IMR-90 (cell line): ENCODE measurements around the gene NKTR. TPM values are rescaled to one million over a fixed set of nuclear protein-coding genes. Genes with fewer than 3 reads are reported as not detected.

Experiments
- ATAC-seq: fragments of 200-7000 bp; cut with Tn5 transposase; 2 replicates; pipeline ENCODE4 v1.9.1; 2020; ENCODE audit warnings: low read depth, mild to moderate bottlenecking, moderate library complexity
- BruUV-seq: library from RNA; stranded (reverse); fragments of 400-500 nt; replicated peaks from 2 replicates; lab custom pipeline; 2021; lab: Mats Ljungman, UMichigan
- CTCF ChIA-PET: fragments of 300-600 bp; formaldehyde crosslinking; extraction: SDS; loops from one replicate; lab custom pipeline; 2021; ENCODE audit warnings: antibody characterized with exemption; lab: Yijun Ruan, JAX
- POLR2A ChIA-PET: fragments of 300-600 bp; sonication (Branson Sonifier 250); formaldehyde crosslinking; loops from one replicate; lab custom pipeline; 2022; ENCODE audit warnings: antibody characterized with exemption; ENCODE audit not compliant: unreplicated experiment; lab: Charles Lee
- DNase-seq: peaks from one replicate; pipeline ENCODE4 v3.0.0; 2013
- H2AFZ ChIP-seq: replicated peaks from 2 replicates; pipeline ENCODE3; 2013; ENCODE audit warnings: low read length, mild to moderate bottlenecking; ENCODE audit not compliant: poor library complexity
- H2AK5ac ChIP-seq: 2 replicates; pipeline ENCODE4 v1.6.1; 2013; ENCODE audit warnings: low read depth, low read length, inconsistent platforms
- H2AK9ac ChIP-seq: replicated peaks from 2 replicates; pipeline ENCODE3; 2013; ENCODE audit warnings: mild to moderate bottlenecking, low read depth, low read length, moderate library complexity; ENCODE audit not compliant: poor library complexity
- H2BK120ac ChIP-seq: 2 replicates; pipeline ENCODE4 v1.6.1; 2013; ENCODE audit warnings: low read depth, low read length, inconsistent platforms
- H2BK15ac ChIP-seq: 3 replicates; pipeline ENCODE4 v1.6.1; 2013; ENCODE audit warnings: low read depth, low read length, inconsistent platforms
- H2BK20ac ChIP-seq: 2 replicates; pipeline ENCODE4 v1.6.1; 2013; ENCODE audit warnings: low read depth, mild to moderate bottlenecking, inconsistent platforms, low read length, moderate library complexity
- H2BK5ac ChIP-seq: 2 replicates; pipeline ENCODE4 v1.6.1; 2013; ENCODE audit warnings: mild to moderate bottlenecking, low read depth, low read length, inconsistent platforms; ENCODE audit not compliant: poor library complexity, severe bottlenecking
- H3K14ac ChIP-seq: replicated peaks from 2 replicates; pipeline ENCODE4 v1.6.1; 2013; ENCODE audit warnings: low read depth, low read length, inconsistent platforms
- H3K18ac ChIP-seq: 2 replicates; pipeline ENCODE4 v1.6.1; 2013; ENCODE audit warnings: low read depth, low read length, control low read depth
- H3K23ac ChIP-seq: 2 replicates; pipeline ENCODE4 v1.6.1; 2013; ENCODE audit warnings: low read depth, low read length, inconsistent platforms
- H3K27ac ChIP-seq: 2 replicates; pipeline ENCODE4 v1.5.1; 2013; ENCODE audit warnings: mild to moderate bottlenecking, control low read depth, low read length; ENCODE audit not compliant: insufficient read depth
- H3K27me3 ChIP-seq: 2 replicates; pipeline ENCODE4 v1.6.1; 2013; ENCODE audit warnings: low read length; ENCODE audit not compliant: control insufficient read depth, insufficient read depth
- H3K36me3 ChIP-seq: 2 replicates; pipeline ENCODE4 v1.6.1; 2013; ENCODE audit warnings: low read length, mixed read lengths; ENCODE audit not compliant: control insufficient read depth, insufficient read depth
- H3K4ac ChIP-seq: 2 replicates; pipeline ENCODE4 v1.6.1; 2013; ENCODE audit warnings: low read depth, low read length, inconsistent platforms
- H3K4me1 ChIP-seq: 2 replicates; pipeline ENCODE4 v1.6.1; 2013; ENCODE audit warnings: low read length, mixed read lengths; ENCODE audit not compliant: control insufficient read depth, insufficient read depth
- H3K4me2 ChIP-seq: 2 replicates; pipeline ENCODE4 v1.6.1; 2013; ENCODE audit warnings: low read depth, mild to moderate bottlenecking, control low read depth, low read length, moderate library complexity
- H3K4me3 ChIP-seq: 2 replicates; pipeline ENCODE4 v1.5.1; 2013; ENCODE audit warnings: low read depth, mild to moderate bottlenecking, control low read depth, low read length, moderate library complexity; ENCODE audit not compliant: insufficient read depth
- H3K56ac ChIP-seq: 2 replicates; pipeline ENCODE4 v1.6.1; 2013; ENCODE audit warnings: low read length, inconsistent platforms; ENCODE audit not compliant: insufficient read depth; ENCODE audit errors: extremely low read depth
- H3K79me1 ChIP-seq, 2 experiments: 2 replicates each; pipeline ENCODE4 v1.6.1; 2013; ENCODE audit warnings: low read length in 2 of 2, inconsistent platforms in 1 of 2, low read depth in 1 of 2
- H3K9ac ChIP-seq: 2 replicates; pipeline ENCODE4 v1.6.1; 2013; ENCODE audit warnings: low read depth, low read length, control low read depth
- H3K9me1 ChIP-seq: 2 replicates; pipeline ENCODE4 v1.6.1; 2013; ENCODE audit warnings: low read length, inconsistent platforms; ENCODE audit not compliant: insufficient read depth
- H3K9me3 ChIP-seq: 2 replicates; pipeline ENCODE4 v1.6.1; 2013; ENCODE audit warnings: low read length; ENCODE audit not compliant: control insufficient read depth, insufficient read depth
- H4K20me1 ChIP-seq: 2 replicates; pipeline ENCODE4 v1.6.1; 2013; ENCODE audit warnings: low read length, inconsistent platforms; ENCODE audit not compliant: insufficient read depth
- H4K5ac ChIP-seq: 2 replicates; pipeline ENCODE4 v1.6.1; 2013; ENCODE audit warnings: mild to moderate bottlenecking, low read depth, low read length, control low read depth
- H4K8ac ChIP-seq, 2 experiments: 2 replicates each; pipeline ENCODE4 v1.6.1; 2013; ENCODE audit warnings: low read depth in 2 of 2, low read length in 2 of 2, control low read depth in 1 of 2, inconsistent platforms in 1 of 2
- H4K91ac ChIP-seq: 2 replicates; pipeline ENCODE4 v1.6.1; 2013; ENCODE audit warnings: low read depth, low read length, inconsistent platforms; ENCODE audit not compliant: insufficient read depth
- BHLHE40 ChIP-seq: fragments of 150-350 bp; IDR thresholded peaks from 2 replicates; pipeline ENCODE4 v1.6.1; 2016; ENCODE audit warnings: mild to moderate bottlenecking, low read depth, low read length
- CEBPB ChIP-seq: IDR thresholded peaks from 2 replicates; pipeline ENCODE4 v1.6.1; 2012; ENCODE audit warnings: low read depth, low read length, improper control_type of control experiment
- ELK1 ChIP-seq: fragments of 150-350 bp; IDR thresholded peaks from 2 replicates; pipeline ENCODE4 v1.6.1; 2016; ENCODE audit warnings: low read depth, mild to moderate bottlenecking, low read length, moderate library complexity, borderline replicate concordance
- FOS ChIP-seq: fragments of 150-350 bp; IDR thresholded peaks from 2 replicates; pipeline ENCODE4 v1.6.1; 2016; ENCODE audit warnings: low read depth, low read length
- MAFK ChIP-seq: IDR thresholded peaks from 2 replicates; pipeline ENCODE4 v1.6.1; 2012; ENCODE audit warnings: low read depth, low read length, improper control_type of control experiment
- MAZ ChIP-seq: IDR thresholded peaks from 2 replicates; pipeline ENCODE4 v1.6.1; 2012; ENCODE audit warnings: low read depth, mild to moderate bottlenecking, low read length, improper control_type of control experiment, moderate library complexity, borderline replicate concordance
- MXI1 ChIP-seq: IDR thresholded peaks from 2 replicates; pipeline ENCODE4 v1.6.1; 2012; ENCODE audit warnings: low read depth, mild to moderate bottlenecking, low read length, moderate library complexity, borderline replicate concordance
- NFE2L2 ChIP-seq: fragments of 150-350 bp; IDR thresholded peaks from 2 replicates; pipeline ENCODE4 v1.6.1; 2016; ENCODE audit warnings: low read depth, mild to moderate bottlenecking, low read length
- POLR2A ChIP-seq: IDR thresholded peaks from 2 replicates; pipeline ENCODE4 v1.6.1; 2012; ENCODE audit warnings: mild to moderate bottlenecking, low read depth, low read length
- RAD21 ChIP-seq: IDR thresholded peaks from 2 replicates; pipeline ENCODE4 v1.6.1; 2012; ENCODE audit warnings: low read length, improper control_type of control experiment
- RCOR1 ChIP-seq: IDR thresholded peaks from 2 replicates; pipeline ENCODE4 v1.6.1; 2012; ENCODE audit warnings: mild to moderate bottlenecking, low read length, improper control_type of control experiment; ENCODE audit not compliant: insufficient replicate concordance
- RFX5 ChIP-seq: IDR thresholded peaks from 2 replicates; pipeline ENCODE4 v1.8.0; 2012; ENCODE audit warnings: low read depth, mild to moderate bottlenecking, low read length, moderate library complexity
- SMC3 ChIP-seq: fragments of 150-350 bp; IDR thresholded peaks from 2 replicates; pipeline ENCODE4 v1.6.1; 2016; ENCODE audit warnings: low read depth, mild to moderate bottlenecking, antibody characterized with exemption, low read length, moderate library complexity
- USF2 ChIP-seq: fragments of 150-350 bp; IDR thresholded peaks from 2 replicates; pipeline ENCODE4 v1.6.1; 2017; ENCODE audit warnings: mild to moderate bottlenecking, antibody characterized with exemption, low read length, low read depth
- WGBS, 2 experiments: methylation state at CpG; one replicate each; pipeline versions ENCODE4 v1.1.5 to v1.1.7; 2013; ENCODE audit warnings: missing lambda C conversion rate in 2 of 2; ENCODE audit not compliant: insufficient read length in 1 of 2; ENCODE audit errors: extremely low coverage in 2 of 2; 5-methylcytosine and 5-hydroxymethylcytosine counted together
- dilution Hi-C: fragments of 300-500 bp; cut with HindIII; formaldehyde crosslinking; loops from one replicate; pipeline ENCODE4 v1.14.3; 2018; ENCODE audit warnings: low sequenced_read_pairs; ENCODE audit not compliant: unreplicated experiment
- in situ Hi-C: fragments of 300-500 bp; cut with MboI; formaldehyde crosslinking; loops from 3 replicates; pipeline ENCODE4 v1.14.3; 2019; ENCODE audit warnings: low sequenced_read_pairs, inconsistent platforms, mixed read lengths
- intact Hi-C: fragments of 100-400 bp; cut with micrococcal nuclease; formaldehyde crosslinking; loops from 2 replicates; pipeline ENCODE4 v1.10.0; 2022
- polyA plus RNA-seq, 3 experiments: library from polyadenylated mRNA; depleted of rRNA; stranded (reverse); fragments of >200 nt; gene quantifications; 2 replicates each; pipeline ENCODE4 v1.2.3, GENCODE V29; 2012; ENCODE audit warnings: low replicate concordance in 1 of 3
- total RNA-seq: library from RNA; depleted of rRNA; stranded (reverse); fragments of >200 nt; gene quantifications from 2 replicates; pipeline ENCODE4 v1.2.3, GENCODE V29; 2012

The NKTR gene
- total and polyA plus RNA-seq, 2 of the 4 experiments (the other 2 are of a cell fraction): 24.0 to 30.7 TPM

- no TSS peak for BruUV-seq
- H3K4me3 ChIP-seq: no peak overlapping the region
- in situ Hi-C loops (no loop called here), dilution Hi-C loops (no loop called here), intact Hi-C loops (no loop called here)
- no peak overlapping the region for H4K8ac ChIP-seq
- no peak overlapping the region for H2BK15ac ChIP-seq
- no peaks in the 10 kb centered on the region for H3K79me1 ChIP-seq
- H2AK9ac ChIP-seq: no peak overlapping the region
- H2BK20ac ChIP-seq: no peak overlapping the region
- no peak for ATAC-seq
- H3K4ac ChIP-seq: no peak overlapping the region
- H3K18ac ChIP-seq: no peak overlapping the region
- H3K14ac ChIP-seq: no peak overlapping the region
- no peak overlapping the region for H2BK5ac ChIP-seq
- no peaks in the 10 kb centered on the region; the same call in 1 of the 2 replicates for H4K20me1 ChIP-seq
- H3K27me3 ChIP-seq: peaks cover 9% of the 10 kb centered on the region; the same call in 1 of the 2 replicates
- H3K23ac ChIP-seq: no peak overlapping the region
- H2BK120ac ChIP-seq: no peak overlapping the region
- H2AFZ ChIP-seq: no peak overlapping the region
- H3K4me1 ChIP-seq: no peaks in the 10 kb centered on the region; the same call in 1 of the 2 replicates
- TF ChIP-seq POLR2A: no peak
- no peak for TF ChIP-seq BHLHE40
- no peak for TF ChIP-seq MXI1
- TF ChIP-seq CEBPB: no peak
- TF ChIP-seq MAZ: no peak
- TF ChIP-seq FOS: no peak
- TF ChIP-seq NFE2L2: no peak
- TF ChIP-seq RCOR1: no peak
- no peak for TF ChIP-seq MAFK
- no peak for TF ChIP-seq USF2
- no peak for TF ChIP-seq ELK1
- TF ChIP-seq RAD21: no peak
- no peak for TF ChIP-seq RFX5
- no peak for TF ChIP-seq SMC3
- ChIA-PET CTCF (no interaction called here), POLR2A (no interaction called here)
- H2AK5ac ChIP-seq: no peak overlapping the region
- H4K91ac ChIP-seq: no peak overlapping the region
- no peak overlapping the region for H3K9ac ChIP-seq
- no peak overlapping the region for H4K5ac ChIP-seq
- peaks cover 5% of the 10 kb centered on the region for H3K9me3 ChIP-seq
- peaks cover 3% of the 10 kb centered on the region; the same call in 1 of the 2 replicates for H3K9me1 ChIP-seq
- H3K4me2 ChIP-seq: no peak overlapping the region
- no peak overlapping the region for H3K56ac ChIP-seq
- no peak overlapping the region for H3K27ac ChIP-seq
- no peaks in the 10 kb centered on the region for H3K36me3 ChIP-seq
- no peak for DNase-seq
- 100% methylated on average over 2 of the region's 4 CpGs; no CpG with 5 or more reads in 1 of the 2 experiments for WGBS, 2 experiments
Observed at GRCh38 chr3:42668793-42669217, 68.3 kb downstream of the NKTR start.
